ENCODE measurements around the gene GATM.

The GATM gene, protein sequence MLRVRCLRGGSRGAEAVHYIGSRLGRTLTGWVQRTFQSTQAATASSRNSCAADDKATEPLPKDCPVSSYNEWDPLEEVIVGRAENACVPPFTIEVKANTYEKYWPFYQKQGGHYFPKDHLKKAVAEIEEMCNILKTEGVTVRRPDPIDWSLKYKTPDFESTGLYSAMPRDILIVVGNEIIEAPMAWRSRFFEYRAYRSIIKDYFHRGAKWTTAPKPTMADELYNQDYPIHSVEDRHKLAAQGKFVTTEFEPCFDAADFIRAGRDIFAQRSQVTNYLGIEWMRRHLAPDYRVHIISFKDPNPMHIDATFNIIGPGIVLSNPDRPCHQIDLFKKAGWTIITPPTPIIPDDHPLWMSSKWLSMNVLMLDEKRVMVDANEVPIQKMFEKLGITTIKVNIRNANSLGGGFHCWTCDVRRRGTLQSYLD

DNA sequence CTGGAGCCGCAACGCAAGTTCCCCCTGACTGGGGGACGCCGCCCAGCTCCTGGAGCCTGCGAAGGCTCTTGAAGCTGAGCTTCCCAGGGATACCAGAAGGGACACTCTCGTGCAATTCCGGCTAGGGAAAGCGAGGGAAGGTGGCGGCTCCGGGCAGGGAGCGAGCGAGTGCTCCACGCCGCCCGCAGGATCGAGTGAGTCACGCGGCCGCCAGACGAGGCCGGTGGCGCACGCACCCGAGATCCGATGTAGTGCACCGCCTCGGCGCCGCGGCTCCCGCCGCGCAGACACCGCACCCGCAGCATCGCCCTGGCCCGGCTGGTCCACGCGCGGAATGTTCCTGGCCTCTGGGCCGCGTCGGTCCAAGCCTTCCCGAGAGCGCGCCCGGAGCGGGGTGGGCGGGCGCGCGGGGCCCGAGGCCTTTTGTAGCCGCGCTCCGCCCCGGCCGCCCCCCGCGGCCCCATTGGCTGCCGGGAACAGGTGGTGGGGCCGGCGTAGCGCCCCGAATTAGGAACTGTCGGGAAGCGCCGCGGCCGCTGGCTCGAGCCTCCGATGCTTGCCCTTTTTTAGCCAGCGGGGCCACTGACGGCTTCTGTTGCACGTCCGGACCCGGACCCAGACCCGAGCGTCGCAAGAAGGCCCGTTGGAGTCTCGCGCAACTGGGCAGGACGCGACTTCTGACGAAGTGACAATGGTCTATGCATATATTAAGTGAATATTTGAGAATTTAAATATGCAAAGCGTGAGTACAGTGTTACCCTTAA lies at the start of gene GATM:
Gene GATM (minus strand): TSS at position 396 of the 764 bp plus-strand sequence. CDS start 91 bp downstream, at position 305.
- in situ Hi-C loops (cut with HindIII; ENCODE audit: low sequenced_read_pairs): no loop called here

DNA sequence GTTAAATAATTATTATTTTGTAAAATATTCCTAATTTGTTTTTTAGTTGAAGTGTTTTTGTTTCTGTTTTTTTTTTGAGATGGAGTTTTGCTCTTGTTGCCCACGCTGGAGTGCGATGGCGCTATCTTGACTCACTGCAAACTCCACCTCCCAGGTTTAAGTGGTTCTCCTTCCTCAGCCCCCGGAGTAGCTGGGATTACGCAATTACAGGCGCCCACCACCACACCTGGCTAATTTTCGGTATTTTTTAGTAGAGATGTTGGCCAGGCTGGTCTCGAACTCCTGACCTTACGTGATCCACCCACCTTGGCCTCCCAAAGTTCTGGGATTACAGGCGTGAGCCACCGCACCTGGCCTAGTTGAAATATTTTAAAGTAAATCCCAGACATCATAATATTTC lies 48.7 kb upstream of the GATM start:
- in situ Hi-C loops (cut with HindIII; ENCODE audit: low sequenced_read_pairs): no loop called here

DNA sequence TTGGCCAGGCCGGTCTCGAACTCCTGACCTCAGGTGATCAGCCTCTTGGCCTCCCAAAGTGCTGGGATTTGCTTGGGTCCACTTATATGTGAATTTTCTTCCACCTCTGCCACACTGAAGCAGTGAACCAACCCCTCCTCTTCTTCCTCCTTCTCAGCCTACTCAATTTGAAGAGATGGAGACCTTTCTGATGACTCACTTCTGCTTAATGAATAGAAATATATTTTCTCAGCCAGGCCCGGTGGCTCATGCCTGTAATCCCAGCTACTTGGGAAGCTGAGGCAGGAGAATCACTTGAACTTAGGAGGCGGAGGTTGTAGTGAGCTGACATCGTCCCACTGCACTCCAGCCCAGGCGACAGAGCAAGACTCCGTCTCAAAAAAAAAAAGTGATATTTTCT lies 46.8 kb upstream of the GATM start:
- in situ Hi-C loops (cut with HindIII; ENCODE audit: low sequenced_read_pairs): no loop called here

DNA sequence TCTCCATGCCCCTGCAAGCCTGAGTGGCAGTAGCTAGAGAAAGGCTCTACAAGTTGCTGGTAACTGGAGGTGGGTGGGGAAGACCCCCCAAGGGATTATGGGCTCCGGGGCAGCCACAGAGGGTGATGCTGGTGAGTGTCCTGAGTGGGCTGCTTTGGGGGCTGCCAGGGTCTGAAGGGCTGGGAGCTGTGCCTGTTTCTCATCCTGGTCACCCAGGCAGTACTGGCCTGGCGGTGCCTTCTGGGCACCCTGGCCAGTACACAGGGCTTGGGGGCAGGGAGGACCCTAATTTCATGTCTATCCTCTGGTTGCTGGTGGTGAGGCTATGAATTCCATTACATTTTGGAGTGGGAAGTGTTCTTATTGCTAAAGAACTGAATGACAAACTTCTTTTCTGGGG lies 46.1 kb upstream of the GATM start:
- in situ Hi-C loops (cut with HindIII; ENCODE audit: low sequenced_read_pairs): no loop called here

DNA sequence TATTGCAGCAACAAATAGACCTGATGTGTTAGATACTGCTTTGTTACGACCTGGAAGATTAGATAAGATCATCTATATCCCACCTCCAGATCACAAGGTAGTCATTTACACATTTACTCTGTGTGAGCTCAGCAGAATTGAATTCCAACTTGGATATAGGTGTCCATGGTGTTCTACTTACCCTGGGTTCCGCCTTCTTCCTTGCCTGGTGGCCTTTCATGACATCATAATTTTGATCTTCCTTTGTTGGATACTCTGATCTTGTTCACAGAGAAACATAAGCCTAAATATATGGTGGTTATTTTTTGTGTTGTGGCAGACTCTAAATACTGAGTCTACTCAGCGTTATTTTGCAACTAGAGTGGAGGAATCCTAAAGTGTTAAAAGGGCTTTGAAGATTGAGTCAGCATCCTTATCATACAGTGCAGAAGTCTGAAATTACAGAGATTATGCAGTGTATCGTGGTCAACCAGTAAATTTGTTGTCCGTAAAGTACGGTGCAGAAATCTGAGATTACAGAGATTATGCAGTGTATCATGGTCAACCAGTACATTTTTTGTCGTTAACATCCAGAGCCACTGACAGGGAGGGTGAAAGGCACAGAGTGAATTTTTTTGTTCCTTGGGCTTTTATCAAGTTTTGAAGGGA lies 39.1 kb upstream of the GATM start:
- in situ Hi-C loops (cut with HindIII; ENCODE audit: low sequenced_read_pairs): no loop called here

DNA sequence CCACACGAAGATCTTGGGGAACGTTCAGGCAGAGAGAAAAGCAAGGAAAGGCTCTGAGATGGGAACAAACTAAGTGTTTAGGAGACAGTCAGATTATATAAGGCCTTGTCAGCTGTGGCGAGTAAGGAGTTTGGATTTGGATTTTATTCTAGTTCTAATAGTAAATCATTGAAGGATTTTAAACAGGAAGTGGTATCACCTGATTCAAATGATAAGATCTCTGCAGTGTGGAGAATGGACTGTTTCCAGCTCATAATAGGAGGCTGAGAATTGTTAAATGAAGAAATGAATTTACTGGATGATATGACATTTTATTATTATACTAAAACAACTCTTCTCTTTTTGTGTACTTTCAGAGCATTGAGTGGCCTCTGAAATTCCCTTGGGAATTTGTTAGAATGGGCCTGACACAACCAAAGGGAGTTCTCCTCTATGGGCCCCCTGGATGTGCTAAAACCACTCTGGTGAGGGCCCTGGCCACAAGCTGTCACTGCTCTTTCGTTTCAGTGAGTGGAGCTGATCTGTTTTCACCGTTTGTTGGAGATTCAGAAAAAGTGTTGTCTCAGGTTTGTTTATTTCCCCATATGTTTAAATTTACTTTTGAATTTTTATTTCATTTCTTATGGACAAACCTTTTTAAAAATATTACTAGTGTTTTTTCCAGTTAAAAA lies 36.0 kb upstream of the GATM start:
- in situ Hi-C loops (cut with HindIII; ENCODE audit: low sequenced_read_pairs): loop anchor here (5.0 kb wide), 1 partner anchor 212 kb away; no protein-coding TSS in a partner anchor

DNA sequence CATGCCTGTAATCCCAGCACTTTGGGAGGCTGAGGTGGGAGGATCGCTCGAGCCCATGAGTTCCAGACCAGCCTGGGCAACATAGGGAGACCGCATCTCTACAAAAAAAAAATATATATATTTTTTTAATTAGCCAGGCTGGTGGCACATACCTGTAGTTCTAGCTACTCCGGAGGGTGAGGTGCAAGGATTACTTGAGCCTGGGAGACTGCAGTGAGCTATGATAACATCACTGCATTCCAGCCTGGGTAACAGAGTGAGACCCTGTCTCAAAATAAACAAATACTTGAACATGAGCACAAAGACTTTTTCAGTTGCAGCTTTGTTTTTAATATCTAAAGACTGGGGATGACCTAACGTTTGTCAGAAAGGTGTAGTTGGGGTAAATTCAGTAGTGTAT lies 31.3 kb upstream of the GATM start:
- in situ Hi-C loops (cut with HindIII; ENCODE audit: low sequenced_read_pairs): no loop called here

DNA sequence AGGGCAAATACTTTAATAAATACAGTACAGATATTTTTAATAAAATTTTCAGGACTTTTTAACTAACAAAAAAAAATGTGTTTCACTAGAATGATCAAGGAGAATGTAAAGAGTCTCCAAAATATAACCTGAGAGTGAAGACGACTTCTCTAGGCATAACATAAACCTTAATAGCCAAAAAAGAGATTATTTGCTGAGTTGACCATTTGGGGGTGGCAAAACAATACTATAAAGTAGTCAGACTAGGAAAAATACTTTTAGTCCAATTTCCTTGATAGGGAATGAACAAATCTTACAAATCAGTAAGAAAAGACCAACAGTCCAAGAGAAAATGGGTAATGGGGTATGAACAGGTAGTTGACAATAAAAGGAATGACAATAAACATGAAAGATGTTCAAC lies 29.4 kb upstream of the GATM start:
- in situ Hi-C loops (cut with HindIII; ENCODE audit: low sequenced_read_pairs): no loop called here

DNA sequence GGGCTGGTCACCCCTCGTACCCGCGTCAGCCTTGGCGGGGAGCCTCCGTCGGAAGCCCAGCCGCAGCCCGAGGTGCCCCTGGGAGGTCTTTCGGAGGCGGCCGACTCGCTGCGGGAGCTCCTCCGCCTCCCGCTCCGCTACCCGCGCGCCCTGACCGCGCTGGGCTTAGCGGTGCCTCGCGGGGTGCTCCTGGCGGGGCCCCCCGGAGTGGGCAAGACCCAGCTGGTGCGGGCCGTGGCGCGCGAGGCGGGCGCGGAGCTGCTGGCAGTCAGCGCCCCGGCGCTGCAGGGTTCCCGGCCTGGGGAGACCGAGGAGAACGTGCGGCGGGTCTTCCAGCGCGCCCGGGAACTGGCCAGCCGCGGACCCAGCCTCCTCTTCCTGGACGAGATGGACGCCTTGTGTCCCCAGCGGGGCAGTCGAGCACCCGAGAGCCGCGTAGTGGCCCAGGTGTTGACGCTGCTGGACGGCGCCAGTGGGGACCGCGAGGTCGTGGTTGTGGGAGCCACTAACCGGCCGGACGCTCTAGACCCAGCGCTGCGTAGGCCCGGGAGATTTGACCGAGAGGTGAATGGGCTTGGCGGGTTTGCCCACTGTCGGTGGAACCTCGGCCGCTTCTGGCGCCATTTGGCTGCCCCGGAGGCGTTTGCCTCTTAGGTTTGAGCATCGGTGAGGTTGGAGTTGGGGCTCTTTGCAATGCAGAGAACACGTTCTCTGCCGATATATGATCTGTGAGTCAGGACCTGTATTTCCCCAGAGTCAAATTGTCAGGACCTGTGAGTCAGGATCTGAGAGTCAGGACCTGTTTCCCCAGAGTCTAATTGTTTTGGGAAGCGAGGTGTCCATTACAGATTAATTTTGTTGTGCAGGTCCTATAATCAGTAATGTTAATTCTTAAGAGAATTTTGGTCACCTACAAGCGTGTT lies 24.9 kb upstream of the GATM start:
- in situ Hi-C loops (cut with HindIII; ENCODE audit: low sequenced_read_pairs): no loop called here

DNA sequence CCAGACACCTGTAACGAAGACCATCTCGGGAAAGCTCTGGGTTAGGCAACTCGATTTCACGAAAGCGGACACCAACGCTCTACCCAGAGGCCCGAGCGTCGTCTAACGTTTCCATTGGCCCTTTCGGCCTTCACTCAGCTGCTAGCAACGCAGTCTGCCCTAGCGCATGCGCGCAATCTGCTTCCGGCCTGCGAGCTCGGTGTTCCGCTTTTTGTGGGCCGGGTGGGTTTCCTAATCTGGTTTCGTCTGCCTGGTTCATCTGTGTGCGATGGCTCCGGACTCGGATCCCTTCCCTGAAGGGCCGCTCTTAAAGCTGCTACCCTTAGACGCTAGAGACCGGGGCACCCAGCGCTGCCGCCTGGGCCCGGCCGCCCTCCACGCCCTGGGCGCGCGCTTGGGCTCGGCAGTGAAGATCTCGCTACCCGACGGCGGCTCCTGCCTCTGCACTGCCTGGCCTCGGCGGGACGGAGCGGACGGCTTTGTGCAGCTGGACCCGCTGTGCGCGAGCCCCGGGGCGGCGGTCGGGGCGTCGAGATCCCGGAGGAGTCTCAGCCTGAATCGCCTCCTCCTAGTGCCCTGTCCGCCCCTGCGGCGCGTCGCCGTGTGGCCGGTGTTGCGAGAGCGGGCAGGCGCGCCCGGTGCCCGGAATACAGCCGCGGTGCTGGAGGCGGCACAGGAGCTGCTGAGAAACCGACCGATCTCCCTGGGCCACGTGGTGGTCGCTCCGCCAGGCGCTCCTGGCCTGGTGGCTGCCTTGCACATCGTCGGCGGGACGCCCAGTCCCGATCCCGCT lies 24.0 kb upstream of the GATM start:
- in situ Hi-C loops (cut with HindIII; ENCODE audit: low sequenced_read_pairs): no loop called here

DNA sequence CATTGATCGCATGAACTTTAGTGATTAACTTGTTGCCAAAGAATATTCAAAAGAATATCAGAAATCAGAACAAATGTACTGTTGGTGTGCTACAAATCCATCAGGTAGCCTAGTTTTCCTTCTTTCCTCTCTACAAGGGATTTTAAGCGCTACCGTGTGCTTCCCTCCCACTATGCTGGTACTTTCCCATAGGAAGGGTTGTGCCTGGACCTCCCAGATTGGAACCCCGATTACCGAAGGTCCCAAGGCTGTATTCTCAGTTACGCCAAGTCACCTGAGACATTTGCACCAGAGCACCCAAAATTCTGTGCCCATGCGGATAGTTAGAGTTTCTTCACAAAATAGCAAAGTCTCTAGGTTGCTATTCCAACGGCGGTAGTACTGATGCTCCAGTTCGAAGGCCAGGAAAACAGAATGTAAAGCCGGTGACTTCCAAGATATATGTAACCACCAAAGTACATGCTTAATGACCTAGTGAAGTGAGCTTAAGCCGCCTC lies 23.4 kb upstream of the GATM start:
- in situ Hi-C loops (cut with HindIII; ENCODE audit: low sequenced_read_pairs): no loop called here

DNA sequence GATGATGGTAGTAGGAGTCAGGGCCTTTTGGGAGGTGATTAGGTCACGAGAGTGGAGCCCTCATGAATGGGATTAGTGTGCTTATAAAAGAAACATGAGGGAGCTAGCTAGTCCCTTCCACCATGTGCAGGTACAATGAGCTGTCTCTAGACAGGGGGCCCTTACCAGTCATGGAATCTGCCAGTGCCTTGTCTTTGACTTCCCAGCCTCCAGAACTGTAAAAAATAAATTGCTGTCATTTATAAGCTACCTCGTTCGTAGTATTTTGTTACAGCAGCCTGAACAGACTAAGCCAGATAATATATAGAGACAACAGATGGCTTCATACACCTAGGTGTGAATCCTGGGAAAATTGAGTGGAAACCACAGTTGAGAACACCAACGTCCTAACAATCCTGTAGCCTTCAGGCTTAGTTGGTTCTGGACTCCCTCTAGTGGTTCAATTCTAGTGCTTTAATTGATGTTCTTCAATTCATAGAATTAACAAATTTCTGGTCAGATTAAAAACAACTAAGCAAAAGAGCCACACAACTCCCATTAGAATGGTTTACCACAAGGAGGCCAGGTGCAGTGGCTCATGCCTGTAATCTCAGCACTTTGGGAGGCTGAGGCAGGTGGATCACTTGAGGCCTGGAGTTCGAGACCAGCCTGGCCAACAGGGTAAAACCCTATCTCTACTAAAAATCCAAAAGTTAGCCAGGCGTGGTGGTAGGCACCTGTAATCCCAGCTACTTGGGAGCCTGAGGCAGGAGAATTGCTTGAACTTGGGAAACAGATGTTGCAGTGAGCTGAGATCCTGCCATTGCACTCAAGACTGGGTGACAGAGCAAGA lies 21.3 kb upstream of the GATM start:
- in situ Hi-C loops (cut with HindIII; ENCODE audit: low sequenced_read_pairs): no loop called here

DNA sequence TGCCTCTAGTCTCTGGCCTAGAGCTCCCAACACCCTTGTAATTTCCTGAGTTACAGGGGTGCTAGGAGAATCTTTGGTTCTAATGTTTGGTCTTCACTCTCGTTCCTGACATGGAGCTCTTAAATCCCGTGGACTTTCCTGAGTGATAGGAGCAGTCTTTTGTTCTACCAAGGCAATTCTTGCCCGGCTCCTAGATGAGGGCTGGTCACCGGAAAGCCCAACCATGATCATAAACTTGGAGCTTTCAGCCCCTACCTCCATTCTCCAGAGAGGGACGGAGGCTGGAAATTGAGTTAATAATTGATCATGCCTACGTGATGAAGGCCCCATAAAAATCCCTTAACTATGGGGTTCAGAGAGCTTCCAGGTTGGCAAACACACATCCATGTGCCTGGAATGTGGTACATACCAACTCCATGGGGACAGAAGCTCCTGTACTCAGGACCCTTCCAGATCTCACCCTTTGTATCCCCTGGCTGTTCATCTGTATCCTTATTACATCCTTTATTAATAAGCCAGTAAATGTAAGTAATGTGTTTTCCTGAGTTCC lies 18.8 kb upstream of the GATM start:
- in situ Hi-C loops (cut with HindIII; ENCODE audit: low sequenced_read_pairs): no loop called here

DNA sequence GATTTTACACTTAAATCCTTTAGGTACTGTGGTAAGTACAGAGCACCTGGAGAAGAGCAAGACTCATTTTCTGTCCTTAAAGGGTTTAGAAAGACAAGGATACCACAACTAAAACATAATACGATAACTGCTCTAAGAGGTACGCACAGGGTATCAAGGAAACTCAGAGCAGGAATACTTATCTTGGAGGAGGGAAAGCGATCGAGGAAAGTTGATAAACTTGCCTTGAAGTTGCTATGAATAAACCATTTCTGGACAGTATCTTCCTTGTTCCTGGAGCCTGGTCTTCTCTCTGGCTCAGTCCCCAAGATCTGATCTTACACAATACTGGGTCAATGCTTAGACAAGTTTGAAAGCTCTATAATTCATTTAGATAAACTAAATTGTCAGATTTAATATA lies 17.6 kb upstream of the GATM start:
- in situ Hi-C loops (cut with HindIII; ENCODE audit: low sequenced_read_pairs): no loop called here

DNA sequence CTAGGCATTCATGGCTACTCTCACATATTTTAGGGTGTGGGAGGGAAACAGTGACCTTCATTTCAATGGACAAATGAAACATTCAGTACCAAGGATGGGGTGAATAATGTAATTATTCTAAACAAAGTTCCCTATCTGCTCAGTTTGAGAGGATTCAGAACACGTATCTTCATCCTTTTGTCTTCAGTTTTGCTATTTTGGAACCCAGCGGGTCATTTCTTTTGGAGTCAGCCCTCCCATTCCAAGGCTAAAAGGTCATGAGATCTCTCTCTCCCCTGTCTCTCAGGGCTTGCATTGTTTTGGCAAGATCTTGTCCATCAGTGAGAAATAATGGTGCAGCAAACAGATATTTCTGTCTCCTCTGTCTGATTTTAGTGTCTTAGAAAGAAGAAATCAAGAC lies 16.3 kb upstream of the GATM start:
- in situ Hi-C loops (cut with HindIII; ENCODE audit: low sequenced_read_pairs): no loop called here

DNA sequence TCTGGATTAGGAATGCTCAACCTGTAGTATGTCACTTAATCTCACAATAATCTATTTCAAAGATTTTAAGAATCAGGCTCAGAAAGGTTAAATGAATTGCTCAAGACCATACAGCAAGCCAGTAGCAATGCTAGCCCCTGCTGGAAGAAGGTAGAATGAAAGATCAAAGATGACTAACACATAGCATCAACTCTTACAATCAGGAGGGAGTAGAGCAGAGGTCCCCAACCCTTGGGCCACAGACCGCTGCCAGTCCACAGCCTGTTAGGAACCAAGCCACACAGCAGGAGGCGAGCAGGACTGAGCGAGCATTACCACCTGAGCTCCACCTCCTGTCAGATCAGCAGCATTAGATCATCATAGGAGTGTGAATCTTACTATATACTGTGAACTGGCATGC lies 15.5 kb upstream of the GATM start:
- in situ Hi-C loops (cut with HindIII; ENCODE audit: low sequenced_read_pairs): no loop called here

DNA sequence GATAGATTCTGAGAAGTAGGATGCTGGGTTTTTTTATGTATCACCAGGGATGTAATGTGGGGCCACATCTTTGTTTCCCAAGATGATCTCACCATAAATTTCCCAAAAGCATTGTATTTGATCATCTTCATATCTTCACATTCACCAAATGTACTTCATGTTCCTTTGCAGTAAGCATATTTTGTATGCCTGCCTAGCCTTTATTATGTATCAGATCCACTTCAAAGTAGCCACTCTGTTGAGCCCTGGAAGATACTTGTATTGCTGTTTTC lies 14.2 kb upstream of the GATM start:
- in situ Hi-C loops (cut with HindIII; ENCODE audit: low sequenced_read_pairs): no loop called here
